ENCODE data around the gene DNAH6.

DNA sequence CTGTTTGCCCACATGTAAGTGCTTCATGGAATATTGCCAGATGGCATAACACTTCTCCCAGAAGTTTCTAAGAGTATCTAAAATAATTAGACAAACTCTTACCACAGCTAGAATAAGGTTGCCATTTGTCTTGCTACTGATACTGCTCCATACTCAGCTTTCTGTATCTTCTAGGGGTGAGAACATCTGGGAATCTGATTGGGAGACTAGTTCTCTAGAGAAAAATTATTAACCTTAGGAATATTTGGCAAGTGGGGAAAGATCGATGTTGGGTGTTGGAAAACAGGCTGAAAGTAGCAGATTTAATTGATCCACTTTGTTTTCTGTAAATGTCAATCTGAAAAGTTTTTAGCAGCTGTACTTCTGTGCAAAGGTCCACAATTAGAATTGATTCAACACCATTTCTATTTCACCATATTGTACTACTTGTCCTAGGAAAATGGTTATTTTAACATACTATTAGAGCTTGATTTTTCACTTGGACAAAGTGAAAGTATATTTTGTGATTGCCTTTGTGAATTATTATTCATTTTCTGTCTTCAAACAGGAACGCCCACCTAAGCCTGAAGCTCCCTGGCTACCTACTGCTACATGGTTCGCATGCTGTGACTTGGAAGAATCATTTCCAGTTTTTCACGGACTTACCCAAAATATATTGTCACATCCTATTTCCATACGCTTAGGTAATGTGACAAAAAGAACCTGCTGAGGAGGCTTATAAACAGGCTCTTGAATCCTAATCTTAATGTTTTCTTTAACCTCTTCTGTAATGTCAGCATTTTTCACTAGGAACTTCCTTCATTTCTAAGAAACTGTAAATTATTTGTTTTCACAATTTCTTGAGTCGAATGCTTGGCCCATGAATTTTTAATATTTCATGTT lies 216.8 kb downstream of the DNAH6 start:
- TF ChIP-seq POLR2AphosphoS5 (IDR thresholded peaks at IDR 0.05) = no peak
- TF ChIP-seq, protein P1, sequence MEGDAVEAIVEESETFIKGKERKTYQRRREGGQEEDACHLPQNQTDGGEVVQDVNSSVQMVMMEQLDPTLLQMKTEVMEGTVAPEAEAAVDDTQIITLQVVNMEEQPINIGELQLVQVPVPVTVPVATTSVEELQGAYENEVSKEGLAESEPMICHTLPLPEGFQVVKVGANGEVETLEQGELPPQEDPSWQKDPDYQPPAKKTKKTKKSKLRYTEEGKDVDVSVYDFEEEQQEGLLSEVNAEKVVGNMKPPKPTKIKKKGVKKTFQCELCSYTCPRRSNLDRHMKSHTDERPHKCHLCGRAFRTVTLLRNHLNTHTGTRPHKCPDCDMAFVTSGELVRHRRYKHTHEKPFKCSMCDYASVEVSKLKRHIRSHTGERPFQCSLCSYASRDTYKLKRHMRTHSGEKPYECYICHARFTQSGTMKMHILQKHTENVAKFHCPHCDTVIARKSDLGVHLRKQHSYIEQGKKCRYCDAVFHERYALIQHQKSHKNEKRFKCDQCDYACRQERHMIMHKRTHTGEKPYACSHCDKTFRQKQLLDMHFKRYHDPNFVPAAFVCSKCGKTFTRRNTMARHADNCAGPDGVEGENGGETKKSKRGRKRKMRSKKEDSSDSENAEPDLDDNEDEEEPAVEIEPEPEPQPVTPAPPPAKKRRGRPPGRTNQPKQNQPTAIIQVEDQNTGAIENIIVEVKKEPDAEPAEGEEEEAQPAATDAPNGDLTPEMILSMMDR (IDR thresholded peaks at IDR 0.05) = no peak
- no peak for TF ChIP-seq POLR2A (IDR thresholded peaks at IDR 0.05)
